Endometrium (tissue), 2 donors: Measurements from ENCODE around the gene DRG2.

Experiments
- FAIRE-seq: peaks from 2 replicates; lab custom pipeline; 2012; peaks lifted over from hg19 to GRCh38; lab: Jason Lieb, UNC
- donor health status: control.
- donor health status: control.

DRG2 gene

GRCh38 chr17:18143044-18143936 is 55.5 kb downstream of the DRG2 start:
- FAIRE-seq = no peak

DNA sequence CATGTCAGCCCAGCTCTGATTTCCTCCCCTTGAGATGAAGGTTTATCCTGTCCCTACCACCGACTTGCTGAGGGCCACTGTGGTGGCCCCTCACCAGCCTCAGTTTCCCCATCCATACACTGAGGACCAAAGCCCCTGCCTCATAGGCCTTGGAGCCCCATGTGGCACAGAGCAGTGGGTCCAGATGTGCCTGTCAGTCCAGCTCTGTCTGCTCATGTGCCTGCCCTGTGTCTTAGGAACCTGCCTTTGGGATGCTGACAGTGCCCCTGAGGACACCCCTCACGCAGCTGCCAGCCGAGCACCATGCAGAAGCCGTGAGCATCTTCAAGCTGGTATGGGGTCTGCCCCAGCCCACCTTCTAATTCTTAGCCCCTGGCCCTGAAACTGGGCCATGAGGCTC is 56.5 kb downstream of the DRG2 start:
- no peak for FAIRE-seq

- no peak for FAIRE-seq
Observed at GRCh38 chr17:18144855-18145254, 57.1 kb downstream of the DRG2 start.

DNA sequence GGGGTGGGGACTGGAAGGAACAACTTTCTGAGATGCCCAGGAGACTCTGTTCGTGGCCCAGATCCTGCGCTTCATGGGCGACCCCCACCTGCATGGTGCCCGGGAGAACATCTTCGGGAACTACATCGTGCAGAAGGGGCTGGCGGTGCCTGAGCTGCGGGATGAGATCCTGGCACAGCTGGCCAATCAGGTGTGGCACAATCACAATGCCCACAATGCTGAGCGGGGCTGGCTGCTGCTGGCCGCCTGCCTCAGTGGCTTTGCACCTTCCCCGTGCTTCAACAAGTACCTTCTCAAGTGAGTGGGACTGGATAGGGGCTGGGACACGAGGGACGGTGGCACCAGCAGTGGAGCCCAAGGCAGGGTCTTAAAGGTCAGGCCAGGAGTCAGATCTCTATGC is 58.1 kb downstream of the DRG2 start:
- FAIRE-seq = no peak

- FAIRE-seq = no peak
Observed at GRCh38 chr17:18146259-18146658, 58.5 kb downstream of the DRG2 start.

DNA sequence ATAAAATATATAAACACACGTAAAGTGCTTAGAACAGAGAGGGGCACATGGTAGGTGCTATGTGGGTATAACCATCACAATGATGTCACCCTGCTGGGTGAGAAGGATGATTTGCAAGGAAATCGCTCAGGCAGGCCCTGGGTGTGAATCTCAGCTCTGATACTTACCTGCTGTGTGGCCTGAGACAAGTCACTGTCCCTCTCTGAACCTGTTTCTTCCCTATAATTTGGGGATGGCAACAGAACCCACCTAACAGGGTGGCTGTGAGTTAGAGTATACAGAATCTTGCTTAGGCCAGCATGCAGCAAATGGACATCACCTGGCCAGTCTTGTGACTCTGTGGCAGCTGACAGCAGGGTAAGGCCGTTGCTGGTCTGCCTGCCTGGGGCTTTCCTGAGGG is 59.2 kb downstream of the DRG2 start:
- no peak for FAIRE-seq

- FAIRE-seq = no peak
Observed at GRCh38 chr17:18148586-18148985, 60.8 kb downstream of the DRG2 start.

DNA sequence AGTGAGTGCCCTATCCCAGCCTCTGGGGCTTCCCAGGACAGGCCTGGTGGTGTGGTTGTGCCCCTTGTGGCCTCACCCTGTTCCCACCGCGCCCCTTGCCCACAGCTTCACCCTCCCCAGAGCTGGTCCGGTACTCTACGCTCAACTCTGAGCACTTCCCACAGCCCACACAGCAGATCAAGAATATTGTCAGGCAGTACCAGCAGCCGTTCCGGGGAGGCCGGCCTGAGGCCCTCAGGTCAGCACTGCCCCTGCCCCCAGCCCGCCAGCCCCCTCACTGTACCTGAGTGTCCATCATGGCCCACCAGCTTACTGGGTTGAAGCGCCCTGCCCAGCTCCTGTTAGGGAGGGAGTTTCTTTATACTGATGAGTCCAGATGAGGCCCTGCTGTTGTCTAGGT is 63.5 kb downstream of the DRG2 start:
- no peak for FAIRE-seq

GRCh38 chr17:18155179-18155578 is 67.4 kb downstream of the DRG2 start:
- no peak for FAIRE-seq

DNA sequence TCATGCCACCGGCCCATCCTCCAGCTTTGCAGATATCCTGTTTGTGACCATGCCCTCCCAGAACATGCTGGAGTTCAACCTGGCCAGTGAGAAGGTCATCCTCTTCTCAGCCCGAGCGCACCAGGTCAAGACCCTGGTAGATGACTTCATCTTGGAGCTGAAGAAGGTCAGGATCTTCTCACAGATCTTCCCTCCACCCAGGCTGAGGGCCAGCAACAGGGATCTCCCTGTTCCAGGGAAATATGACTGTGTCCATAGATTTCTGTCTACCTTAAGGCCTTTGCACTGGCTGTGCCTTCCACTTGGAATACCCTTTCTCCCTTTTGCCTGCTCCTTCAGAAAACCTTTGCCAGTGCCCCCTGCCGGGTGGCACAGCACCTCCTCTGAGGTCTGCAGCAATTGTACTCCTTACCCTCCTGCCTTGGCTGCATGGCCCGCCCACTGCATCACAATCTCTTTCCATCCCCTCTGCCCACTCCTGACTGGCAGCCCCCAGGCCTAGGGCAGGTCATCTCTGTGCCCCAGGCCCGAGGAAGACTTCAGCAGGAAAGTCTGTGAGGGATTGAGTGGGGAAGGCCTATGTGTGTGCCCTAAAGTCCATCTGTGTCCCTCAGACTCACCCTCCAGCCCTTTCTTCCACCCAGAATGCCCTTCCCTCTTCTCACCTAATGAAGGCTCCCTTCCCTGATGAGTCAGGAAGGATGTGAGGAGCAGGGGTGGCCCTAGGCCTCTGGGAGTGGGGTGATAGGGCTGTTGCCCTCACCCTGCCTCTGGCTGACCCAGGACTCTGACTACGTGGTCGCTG is 68.6 kb downstream of the DRG2 start:
- FAIRE-seq = no peak

- FAIRE-seq = no peak
Observed at GRCh38 chr17:18156976-18157280, 69.2 kb downstream of the DRG2 start.
